ENCODE results near the gene WDR62. TPM values are rescaled to one million over a fixed set of nuclear protein-coding genes. Genes with fewer than 3 reads are reported as not detected.

Gene WDR62
- total RNA-seq, 2 experiments from 2014 or later = 2.0 to 2.6 TPM

DNA sequence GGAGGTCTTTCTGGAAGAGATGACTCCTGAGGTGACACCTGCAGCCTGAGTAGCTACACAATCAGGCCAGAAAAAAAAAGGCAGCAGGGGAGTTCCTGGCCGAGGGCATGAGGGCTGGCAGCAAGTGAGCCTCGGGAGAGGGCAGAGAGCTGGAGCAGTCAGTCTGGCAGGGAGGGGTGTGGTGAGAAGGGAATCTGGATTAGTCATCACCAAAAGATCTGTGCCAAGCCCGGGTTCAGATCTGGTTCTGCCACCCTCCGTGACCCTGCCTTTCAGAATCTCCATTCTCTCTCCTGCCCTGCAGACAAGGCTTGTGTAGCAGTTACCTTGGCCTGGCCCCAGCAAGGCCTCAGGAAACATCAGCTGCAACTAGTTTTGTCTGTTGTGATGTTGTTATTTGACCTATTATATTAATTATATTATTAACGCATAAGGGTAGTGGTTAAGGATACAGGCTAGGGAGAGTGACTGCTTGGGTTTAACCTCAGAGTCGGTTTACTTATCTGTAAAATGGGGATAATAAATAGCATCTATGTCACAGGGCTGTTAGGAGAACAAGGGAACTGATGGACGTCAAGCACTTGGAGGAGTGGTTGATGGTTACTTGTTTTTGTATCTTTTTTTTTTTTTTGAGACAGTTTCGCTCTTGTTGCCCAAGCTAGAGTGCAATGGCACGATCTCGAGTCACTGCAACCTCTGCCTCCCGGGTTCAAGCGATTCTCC lies 82.4 kb downstream of the WDR62 start:
- Mint-ChIP-seq H3K9me3 (no peaks in the 10 kb centered on the region), H3K27me3 (no peaks in the 10 kb centered on the region), H3K4me3 (peak overlapping the region; percentile 72), H3K36me3 (ENCODE audit: low read depth) (peaks cover 25% of the 10 kb centered on the region), H3K4me1 (ENCODE audit: low read depth) (peaks cover 22% of the 10 kb centered on the region), H3K27ac (peak overlapping the region; percentile 58)
- peaks cover 3% of the 10 kb centered on the region for H3K36me3 ChIP-seq (ENCODE audit: insufficient read depth, low read length)
- H3K27ac ChIP-seq (ENCODE audit: low read depth in 1 of 2, low read length in 2 of 2) = no peak overlapping the region
- peaks cover 32% of the 10 kb centered on the region for H3K4me1 ChIP-seq (ENCODE audit: insufficient read depth, low read length)
- ChIA-PET POLR2A (interaction anchor here (2.6 kb wide), 1 partner anchor 9 kb away, joined by 14 read pairs; no protein-coding TSS in a partner anchor), CTCF (interaction anchor here (1.4 kb wide), 1 partner anchor 9 kb away, joined by 3 read pairs; no protein-coding TSS in a partner anchor)
- TF ChIP-seq, protein P1, sequence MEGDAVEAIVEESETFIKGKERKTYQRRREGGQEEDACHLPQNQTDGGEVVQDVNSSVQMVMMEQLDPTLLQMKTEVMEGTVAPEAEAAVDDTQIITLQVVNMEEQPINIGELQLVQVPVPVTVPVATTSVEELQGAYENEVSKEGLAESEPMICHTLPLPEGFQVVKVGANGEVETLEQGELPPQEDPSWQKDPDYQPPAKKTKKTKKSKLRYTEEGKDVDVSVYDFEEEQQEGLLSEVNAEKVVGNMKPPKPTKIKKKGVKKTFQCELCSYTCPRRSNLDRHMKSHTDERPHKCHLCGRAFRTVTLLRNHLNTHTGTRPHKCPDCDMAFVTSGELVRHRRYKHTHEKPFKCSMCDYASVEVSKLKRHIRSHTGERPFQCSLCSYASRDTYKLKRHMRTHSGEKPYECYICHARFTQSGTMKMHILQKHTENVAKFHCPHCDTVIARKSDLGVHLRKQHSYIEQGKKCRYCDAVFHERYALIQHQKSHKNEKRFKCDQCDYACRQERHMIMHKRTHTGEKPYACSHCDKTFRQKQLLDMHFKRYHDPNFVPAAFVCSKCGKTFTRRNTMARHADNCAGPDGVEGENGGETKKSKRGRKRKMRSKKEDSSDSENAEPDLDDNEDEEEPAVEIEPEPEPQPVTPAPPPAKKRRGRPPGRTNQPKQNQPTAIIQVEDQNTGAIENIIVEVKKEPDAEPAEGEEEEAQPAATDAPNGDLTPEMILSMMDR (IDR thresholded peaks at IDR 0.05) = no peak
- intact Hi-C loops (cut with DNase I, micrococcal nuclease) = no loop called here
- no peak overlapping the region for H3K4me3 ChIP-seq (ENCODE audit: low read length)
- H3K9me3 ChIP-seq (ENCODE audit: control insufficient read depth in 1 of 2, insufficient read depth in 1 of 2, low read length in 2 of 2) = no peaks in the 10 kb centered on the region
- H3K27me3 ChIP-seq (ENCODE audit: control insufficient read depth in 1 of 2, insufficient read depth in 2 of 2, low read length in 2 of 2) = no peaks in the 10 kb centered on the region
- ATAC-seq (ENCODE audit: poor library complexity) = no peak
- peak in 3 of 14 experiments; percentile 23 to 39 (median 25) for DNase-seq

DNA sequence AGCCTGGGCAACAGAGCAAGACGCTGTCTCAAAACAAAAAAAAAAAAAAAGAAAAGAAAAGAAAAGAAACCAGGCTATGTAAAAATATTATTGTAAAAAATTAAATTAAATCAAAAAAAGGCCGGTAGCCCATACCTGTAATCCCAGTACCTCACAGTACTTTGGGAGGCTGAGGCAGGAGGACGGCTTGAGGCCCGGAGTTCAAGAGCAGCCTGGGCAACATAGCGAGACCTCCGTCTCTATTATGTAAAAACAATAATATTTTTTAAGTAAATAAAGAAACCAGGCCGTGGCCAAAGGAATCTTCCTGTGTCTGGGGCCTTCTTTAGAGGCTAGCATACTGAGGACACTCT lies 84.4 kb downstream of the WDR62 start:
- Histone ChIP-seq H3K27ac (ENCODE audit: low read depth in 1 of 2, low read length in 2 of 2) (peak overlapping the region; percentile 76 to 80), H3K27me3 (ENCODE audit: control insufficient read depth in 1 of 2, insufficient read depth in 2 of 2, low read length in 2 of 2) (no peaks in the 10 kb centered on the region), H3K9me3 (ENCODE audit: control insufficient read depth in 1 of 2, insufficient read depth in 1 of 2, low read length in 2 of 2) (no peaks in the 10 kb centered on the region), H3K36me3 (ENCODE audit: insufficient read depth, low read length) (peaks cover 15% of the 10 kb centered on the region), H3K4me3 (ENCODE audit: low read length) (peak overlapping the region; percentile 97), H3K4me1 (ENCODE audit: insufficient read depth, low read length) (peaks cover 25% of the 10 kb centered on the region)
- ChIA-PET POLR2A (interaction anchor here (0.6 to 2.6 kb wide), 7 partner anchors 10 to 187 kb away, joined by 3 to 44 read pairs (median 7); partner anchors contain the start of genes POLR2I, TBCB, ZNF146 and ZNF565), CTCF (interaction anchor here (0.7 to 2.0 kb wide), 2 partner anchors 11 to 22 kb away, joined by 5 to 15 read pairs; no protein-coding TSS in a partner anchor)
- Mint-ChIP-seq H3K9me3 (no peaks in the 10 kb centered on the region), H3K36me3 (ENCODE audit: low read depth) (peaks cover 38% of the 10 kb centered on the region), H3K27me3 (no peaks in the 10 kb centered on the region), H3K27ac (peak overlapping the region; percentile 60), H3K4me3 (peak overlapping the region; percentile 89), H3K4me1 (ENCODE audit: low read depth) (peaks cover 22% of the 10 kb centered on the region)
- TF ChIP-seq, protein P1 (IDR thresholded peaks at IDR 0.05) = no peak
- intact Hi-C loops (cut with DNase I, micrococcal nuclease) = loop anchor here in 1 of 2 experiments (1.0 kb wide), 1 partner anchor 11 kb away; no protein-coding TSS in a partner anchor
- ATAC-seq (ENCODE audit: poor library complexity) = no peak
- no peak for DNase-seq

DNA sequence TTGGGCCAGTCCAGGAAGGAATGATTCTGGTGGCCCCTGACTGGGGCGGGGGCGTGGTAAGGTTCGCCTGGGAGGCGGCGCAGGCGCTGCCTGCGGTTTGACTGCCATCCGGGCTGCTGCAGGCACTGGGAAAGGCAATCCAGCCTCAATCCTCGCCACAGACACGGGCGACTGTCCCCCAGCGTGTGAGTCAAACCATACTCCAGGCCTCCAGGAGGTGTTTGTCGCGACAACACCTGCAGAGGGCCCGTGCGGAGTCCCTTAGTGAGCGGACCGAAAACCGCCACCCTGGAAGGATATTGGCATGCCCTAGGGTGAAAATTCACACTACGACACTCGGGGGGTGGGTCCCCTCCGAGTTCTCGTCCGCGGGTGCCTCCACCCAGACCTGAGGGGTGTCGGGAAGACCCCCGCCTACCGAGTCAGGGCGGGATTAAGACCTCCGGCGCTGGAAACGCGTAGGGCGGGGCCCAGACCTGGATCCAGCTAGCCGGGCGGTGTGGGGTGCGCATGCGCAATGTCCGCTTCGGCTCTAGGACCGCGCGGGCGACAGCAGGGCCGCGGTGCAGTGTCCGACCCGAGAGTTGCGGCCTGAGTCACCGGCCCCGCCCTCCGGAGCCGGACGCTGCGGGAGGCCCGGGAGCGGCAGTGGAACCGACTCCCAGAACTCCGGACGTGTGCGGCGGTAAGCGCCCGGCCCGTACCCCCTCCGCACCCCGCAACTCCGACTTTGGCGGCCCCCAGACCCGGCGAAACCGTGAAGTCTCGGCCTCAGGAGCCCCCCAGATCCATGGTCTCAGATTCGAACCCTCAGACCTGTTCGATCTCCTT lies 85.0 kb downstream of the WDR62 start, which contains the start of gene CAPNS1:
Gene CAPNS1 (plus strand): TSS at position 594 of the 831 bp plus-strand sequence. CDS start 946 bp downstream, outside the sequence.
- peak; percentile 82 to 95 (median 88) for DNase-seq
- Mint-ChIP-seq H3K4me1 (ENCODE audit: low read depth) (peaks cover 22% of the 10 kb centered on the region), H3K27me3 (no peaks in the 10 kb centered on the region), H3K4me3 (peak within 1 kb of the TSS; percentile 89), H3K9me3 (no peaks in the 10 kb centered on the region), H3K36me3 (ENCODE audit: low read depth) (peaks cover 41% of the 10 kb centered on the region), H3K27ac (peak within 1 kb of the TSS; percentile 60)
- H3K27ac ChIP-seq (ENCODE audit: low read depth in 1 of 2, low read length in 2 of 2) = peak within 1 kb of the TSS; percentile 76 to 80
- ATAC-seq (ENCODE audit: poor library complexity) = peak; percentile 63
- TF ChIP-seq, protein P1 (IDR thresholded peaks at IDR 0.05) = no peak
- CTCF ChIA-PET = interaction anchor here (1.6 to 2.0 kb wide), 2 partner anchors 12 to 75 kb away, joined by 7 to 15 read pairs; partner anchors contain the start of genes ZNF146 and ZNF565
- H3K9me3 ChIP-seq (ENCODE audit: control insufficient read depth in 1 of 2, insufficient read depth in 1 of 2, low read length in 2 of 2) = no peaks in the 10 kb centered on the region
- H3K27me3 ChIP-seq (ENCODE audit: control insufficient read depth in 1 of 2, insufficient read depth in 2 of 2, low read length in 2 of 2) = no peaks in the 10 kb centered on the region
- H3K4me1 ChIP-seq (ENCODE audit: insufficient read depth, low read length) = peaks cover 25% of the 10 kb centered on the region
- H3K36me3 ChIP-seq (ENCODE audit: insufficient read depth, low read length) = peaks cover 21% of the 10 kb centered on the region
- peak within 1 kb of the TSS; percentile 97 for H3K4me3 ChIP-seq (ENCODE audit: low read length)
- intact Hi-C loops (cut with DNase I, micrococcal nuclease) = loop anchor here (1.0 to 5.0 kb wide), 5 partner anchors 11 to 85 kb away; partner anchors contain the start of genes TBCB (in 1 of the 2), THAP8 (in 1 of the 2), WDR62 (in 1 of the 2) and ZNF565 (in 1 of the 2)
- POLR2A ChIA-PET = interaction anchor here (0.7 to 2.0 kb wide), 6 partner anchors 10 to 187 kb away, joined by 3 to 44 read pairs (median 5); partner anchors contain the start of genes POLR2I, TBCB, ZNF146 and ZNF565

Measured in CD4-positive, alpha-beta T cell (primary cell).